Measurements from ENCODE around the gene ODF4. TPM values are rescaled to one million over a fixed set of nuclear protein-coding genes. Genes with fewer than 3 reads are reported as not detected.

Gene ODF4
- total RNA-seq, 1 experiment from 2014 or later, result not detected

DNA sequence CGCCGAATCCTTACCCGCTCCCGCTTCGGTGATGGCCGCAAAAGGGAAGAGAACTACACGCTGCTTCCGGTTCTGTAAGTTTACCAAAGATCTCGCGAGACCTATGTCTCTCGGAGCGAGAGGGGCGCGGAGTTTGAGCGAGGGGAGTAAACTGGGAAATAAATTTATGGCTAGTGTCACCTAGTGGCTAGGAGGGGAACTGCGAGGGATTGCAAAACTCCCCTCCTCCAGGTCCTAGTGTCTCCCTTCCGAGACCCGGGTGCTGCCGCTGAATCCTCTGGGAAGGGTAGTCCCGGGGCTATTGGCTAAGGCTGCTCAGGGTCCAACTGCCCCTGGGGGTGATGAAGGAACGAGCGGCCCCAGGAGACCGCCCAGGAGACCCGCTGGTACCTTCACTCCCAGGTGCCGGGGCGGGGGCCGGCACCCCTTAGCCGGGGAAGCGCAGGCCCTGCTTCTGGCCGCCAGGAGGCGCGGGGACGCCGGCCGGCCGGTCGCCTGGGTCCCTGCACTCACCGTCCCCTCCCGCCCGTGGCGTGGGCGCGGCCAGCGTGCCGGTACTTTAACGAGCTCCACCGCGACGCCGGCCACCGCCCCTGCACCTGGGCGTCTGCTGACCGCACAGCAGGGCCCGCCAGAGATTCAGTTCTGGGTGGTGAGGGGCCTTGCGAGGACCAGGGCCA lies 43.6 kb downstream of the ODF4 start, which contains the start of gene RPL26:
TSS of gene RPL26 (minus strand) at position 51 of the 680 bp plus-strand sequence. CDS start 883 bp downstream, outside the sequence.
- Histone ChIP-seq H2AFZ (peak within 1 kb of the TSS; percentile 77), H3F3A (ENCODE audit: insufficient read depth, low read depth) (peaks cover 61% of the 10 kb centered on the region), H4K20me1 (ENCODE audit: insufficient read depth) (peaks cover 32% of the 10 kb centered on the region), H3K27me3 (ENCODE audit: insufficient read depth, low read depth) (no peaks in the 10 kb centered on the region), H3K9me2 (ENCODE audit: insufficient read depth) (no peaks in the 10 kb centered on the region), H3K4me2 (peak within 1 kb of the TSS; percentile 98), H3K4me3 (peak within 1 kb of the TSS; percentile 92), H3K9me3 (ENCODE audit: insufficient read depth, low read depth) (no peaks in the 10 kb centered on the region), H3K27ac (peak within 1 kb of the TSS; percentile 94), H3K36me3 (ENCODE audit: low read depth) (peaks cover 33% of the 10 kb centered on the region), H3K79me2 (ENCODE audit: low read depth) (peaks cover 38% of the 10 kb centered on the region), H3K4me1 (replicated peaks; ENCODE audit: insufficient read depth) (peaks cover 33% of the 10 kb centered on the region)
- peak; percentile 89 to 97 for DNase-seq
- CTCF ChIA-PET, result interaction anchor here (0.6 to 1.5 kb wide), 18 partner anchors 8 to 1163 kb away, joined by 3 to 23 read pairs (median 4); partner anchors contain the start of gene NDEL1
- no TSS peak for BruUV-seq (replicated peaks)
- intact Hi-C loops (cut with micrococcal nuclease; ENCODE audit: unreplicated experiment), result loop anchor here (1.0 to 10.0 kb wide), 10 partner anchors 53 to 1142 kb away; partner anchors contain the start of gene ALOXE3
- no peak for TF ChIP-seq EZH2 (IDR thresholded peaks at IDR 0.05; ENCODE audit: low read depth)
- TF ChIP-seq, protein P1, sequence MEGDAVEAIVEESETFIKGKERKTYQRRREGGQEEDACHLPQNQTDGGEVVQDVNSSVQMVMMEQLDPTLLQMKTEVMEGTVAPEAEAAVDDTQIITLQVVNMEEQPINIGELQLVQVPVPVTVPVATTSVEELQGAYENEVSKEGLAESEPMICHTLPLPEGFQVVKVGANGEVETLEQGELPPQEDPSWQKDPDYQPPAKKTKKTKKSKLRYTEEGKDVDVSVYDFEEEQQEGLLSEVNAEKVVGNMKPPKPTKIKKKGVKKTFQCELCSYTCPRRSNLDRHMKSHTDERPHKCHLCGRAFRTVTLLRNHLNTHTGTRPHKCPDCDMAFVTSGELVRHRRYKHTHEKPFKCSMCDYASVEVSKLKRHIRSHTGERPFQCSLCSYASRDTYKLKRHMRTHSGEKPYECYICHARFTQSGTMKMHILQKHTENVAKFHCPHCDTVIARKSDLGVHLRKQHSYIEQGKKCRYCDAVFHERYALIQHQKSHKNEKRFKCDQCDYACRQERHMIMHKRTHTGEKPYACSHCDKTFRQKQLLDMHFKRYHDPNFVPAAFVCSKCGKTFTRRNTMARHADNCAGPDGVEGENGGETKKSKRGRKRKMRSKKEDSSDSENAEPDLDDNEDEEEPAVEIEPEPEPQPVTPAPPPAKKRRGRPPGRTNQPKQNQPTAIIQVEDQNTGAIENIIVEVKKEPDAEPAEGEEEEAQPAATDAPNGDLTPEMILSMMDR (conservative IDR thresholded peaks at IDR 0.05), result peak; percentile 92
- POLR2A ChIA-PET (ENCODE audit: unreplicated experiment), result interaction anchor here (0.5 to 1.2 kb wide), 13 partner anchors 11 to 1546 kb away, joined by 3 to 14 read pairs (median 5); partner anchors contain the start of genes AURKB, CTC1, NDEL1 and SLC25A35

DNA sequence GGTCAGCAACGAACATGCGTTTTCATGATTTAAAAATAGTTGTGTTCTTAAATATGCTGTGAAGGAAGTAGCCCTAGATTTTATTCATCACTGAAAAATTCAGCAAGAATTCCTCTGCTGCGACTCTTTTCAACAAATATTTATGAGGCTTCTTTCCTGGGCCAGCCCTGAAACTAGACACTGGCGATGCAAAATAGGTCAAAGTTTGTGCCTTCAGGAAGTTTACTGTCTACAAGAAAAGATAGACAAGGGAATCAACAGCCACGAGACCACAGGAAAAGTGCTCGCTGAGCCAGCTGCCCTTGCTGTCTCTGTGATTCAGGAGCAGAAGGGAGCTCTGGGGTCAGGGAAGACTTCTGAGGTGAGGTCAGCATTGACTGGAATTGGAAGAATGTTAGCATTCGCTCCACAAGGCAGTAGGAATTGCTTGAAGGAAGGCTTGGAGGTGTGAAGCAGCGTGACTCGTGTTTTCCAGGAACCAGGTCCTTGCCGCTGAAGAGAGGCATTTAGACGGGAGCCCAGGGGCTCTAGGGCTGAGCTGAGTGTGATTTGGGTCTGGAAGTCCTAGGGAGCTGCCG lies 45.2 kb downstream of the ODF4 start:
- no peak for TF ChIP-seq EZH2 (IDR thresholded peaks at IDR 0.05; ENCODE audit: low read depth)
- TF ChIP-seq, protein P1 (conservative IDR thresholded peaks at IDR 0.05), result no peak
- Histone ChIP-seq H3F3A (ENCODE audit: insufficient read depth, low read depth) (peaks cover 45% of the 10 kb centered on the region), H3K36me3 (ENCODE audit: low read depth) (peaks cover 20% of the 10 kb centered on the region), H3K27ac (peak overlapping the region; percentile 94), H3K4me1 (replicated peaks; ENCODE audit: insufficient read depth) (peaks cover 33% of the 10 kb centered on the region), H3K9me2 (ENCODE audit: insufficient read depth) (no peaks in the 10 kb centered on the region), H4K20me1 (ENCODE audit: insufficient read depth) (peaks cover 17% of the 10 kb centered on the region), H2AFZ (no peak overlapping the region), H3K4me3 (peak overlapping the region; percentile 92; the same call in 1 of the 2 replicates), H3K9me3 (ENCODE audit: insufficient read depth, low read depth) (no peaks in the 10 kb centered on the region), H3K79me2 (ENCODE audit: low read depth) (peaks cover 31% of the 10 kb centered on the region), H3K4me2 (peak overlapping the region; percentile 73), H3K27me3 (ENCODE audit: insufficient read depth, low read depth) (no peaks in the 10 kb centered on the region)
- POLR2A ChIA-PET (ENCODE audit: unreplicated experiment), result interaction anchor here (0.6 to 1.1 kb wide), 5 partner anchors 51 to 361 kb away, joined by 4 to 10 read pairs (median 5); partner anchors contain the start of genes NDEL1 and SLC25A35
- peak; percentile 78 to 92 for DNase-seq
- BruUV-seq (replicated peaks), result no TSS peak
- intact Hi-C loops (cut with micrococcal nuclease; ENCODE audit: unreplicated experiment), result loop anchor here (1.0 to 10.0 kb wide), 7 partner anchors 12 to 1140 kb away; partner anchors contain the start of genes CTC1, PFAS and RNF222
- CTCF ChIA-PET, result interaction anchor here (0.5 kb wide), 1 partner anchor 134 kb away, joined by 6 read pairs; no protein-coding TSS in a partner anchor

DNA sequence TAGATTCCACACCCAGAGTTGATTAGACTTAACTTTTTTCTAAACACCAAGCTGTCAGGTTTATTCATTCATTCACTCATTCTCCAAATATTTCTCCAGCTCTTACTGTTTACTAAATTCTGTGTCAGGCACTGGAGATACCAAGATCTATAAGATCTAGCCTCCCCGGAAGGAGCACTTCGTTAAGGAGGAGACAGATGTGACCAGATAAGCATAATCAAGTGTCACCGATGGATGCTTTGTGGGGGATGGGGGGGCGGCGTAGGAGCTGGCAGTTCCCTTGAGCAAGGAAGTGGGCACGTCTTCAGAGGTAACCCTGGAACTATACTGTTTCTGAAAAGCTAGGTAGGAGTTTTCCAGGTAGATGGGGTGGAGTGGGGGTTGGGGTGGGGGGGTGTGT lies 47.2 kb downstream of the ODF4 start:
- H3K9me2 ChIP-seq (ENCODE audit: insufficient read depth), result no peaks in the 10 kb centered on the region

More for the DNA sequence above, 47.2 kb downstream of the ODF4 start:
- H4K20me1 ChIP-seq (ENCODE audit: insufficient read depth), result no peaks in the 10 kb centered on the region
- ChIA-PET POLR2A (ENCODE audit: unreplicated experiment) (no interaction called here), CTCF (no interaction called here)
- intact Hi-C loops (cut with micrococcal nuclease; ENCODE audit: unreplicated experiment), result loop anchor here (10.0 kb wide), 2 partner anchors 202 to 1138 kb away; no protein-coding TSS in a partner anchor
- H3K4me3 ChIP-seq, result no peak overlapping the region
- TF ChIP-seq EZH2 (IDR thresholded peaks at IDR 0.05; ENCODE audit: low read depth), result no peak
- TF ChIP-seq, protein P1 (conservative IDR thresholded peaks at IDR 0.05), result no peak
- H3K27me3 ChIP-seq (ENCODE audit: insufficient read depth, low read depth), result no peaks in the 10 kb centered on the region
- peaks cover 31% of the 10 kb centered on the region for H3F3A ChIP-seq (ENCODE audit: insufficient read depth, low read depth)
- BruUV-seq (replicated peaks), result no TSS peak
- peaks cover 11% of the 10 kb centered on the region for H3K79me2 ChIP-seq (ENCODE audit: low read depth)
- no peak overlapping the region for H3K27ac ChIP-seq
- no peak overlapping the region for H2AFZ ChIP-seq
- H3K9me3 ChIP-seq (ENCODE audit: insufficient read depth, low read depth), result no peaks in the 10 kb centered on the region
- H3K36me3 ChIP-seq (ENCODE audit: low read depth), result peaks cover 6% of the 10 kb centered on the region
- H3K4me2 ChIP-seq, result no peak overlapping the region
- peaks cover 24% of the 10 kb centered on the region for H3K4me1 ChIP-seq (replicated peaks; ENCODE audit: insufficient read depth)
- no peak for DNase-seq

Measured in PC-9 (cell line).